GM21423 (cell line): ENCODE data around the gene RALGPS1.
A peak's percentile ranks its signal among the peaks of the same experiment; 100 is the strongest.

Experiments
- ATAC-seq: cut with Tn5 transposase; IDR thresholded peaks from one replicate; pipeline ENCODE4 v1.9.1; 2021; ENCODE audit warnings: mild to moderate bottlenecking, moderate library complexity; ENCODE audit not compliant: unreplicated experiment

The RALGPS1 gene

DNA sequence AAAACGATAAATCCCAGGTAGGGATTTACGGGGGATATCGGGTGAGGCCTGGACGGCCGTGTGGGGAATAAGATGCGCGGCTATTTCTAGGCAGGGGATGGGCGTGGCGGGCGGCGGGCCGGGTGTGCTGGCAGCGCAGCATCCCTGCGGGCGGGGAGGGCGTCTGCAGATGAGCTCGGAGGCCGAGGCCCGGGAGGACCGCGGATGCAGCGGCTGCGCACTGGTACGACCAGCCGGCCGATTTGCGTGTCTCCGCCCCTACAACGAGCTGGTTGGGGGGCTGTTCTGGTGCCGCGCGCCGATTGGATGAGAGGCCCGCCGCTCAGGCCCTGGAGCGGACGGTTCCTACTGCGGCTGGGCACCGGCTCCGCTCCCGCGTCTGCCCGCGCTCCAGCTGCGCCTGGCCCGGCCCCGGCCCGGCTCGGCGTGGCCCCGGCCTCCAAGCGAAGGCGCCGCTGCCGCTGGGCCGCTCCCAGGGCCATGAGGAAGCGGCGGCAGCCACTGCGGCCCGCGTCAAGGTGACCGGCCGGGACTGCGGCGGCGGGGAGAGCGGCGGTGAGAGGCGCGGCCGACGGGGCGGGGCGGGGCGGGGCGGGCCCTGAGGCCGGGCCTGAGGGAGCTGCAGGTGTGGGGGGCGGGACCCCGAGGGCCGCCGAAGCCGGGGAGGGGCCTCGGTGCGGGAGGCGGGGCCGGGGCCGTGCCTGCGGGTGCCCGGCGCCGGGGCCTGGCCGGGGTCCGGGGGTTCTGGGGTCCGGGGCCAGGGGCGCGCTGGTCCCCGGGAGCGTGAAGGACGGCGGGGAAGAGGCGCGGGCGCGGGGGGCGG, at the start of gene RALGPS1:
TSS of gene RALGPS1 (plus strand) at position 325 of the 823 bp plus-strand sequence. CDS start 47,508 bp downstream, outside the sequence.
- ATAC-seq: peak; percentile 97

- ATAC-seq: no peak
Measured at GRCh38 chr9:126869368-126869767, 45.2 kb upstream of the RALGPS1 start.

GRCh38 chr9:126872516-126872915, 42.1 kb upstream of the RALGPS1 start:
- no peak for ATAC-seq

- ATAC-seq: no peak
Measured at GRCh38 chr9:126874546-126875314, 39.9 kb upstream of the RALGPS1 start.

DNA sequence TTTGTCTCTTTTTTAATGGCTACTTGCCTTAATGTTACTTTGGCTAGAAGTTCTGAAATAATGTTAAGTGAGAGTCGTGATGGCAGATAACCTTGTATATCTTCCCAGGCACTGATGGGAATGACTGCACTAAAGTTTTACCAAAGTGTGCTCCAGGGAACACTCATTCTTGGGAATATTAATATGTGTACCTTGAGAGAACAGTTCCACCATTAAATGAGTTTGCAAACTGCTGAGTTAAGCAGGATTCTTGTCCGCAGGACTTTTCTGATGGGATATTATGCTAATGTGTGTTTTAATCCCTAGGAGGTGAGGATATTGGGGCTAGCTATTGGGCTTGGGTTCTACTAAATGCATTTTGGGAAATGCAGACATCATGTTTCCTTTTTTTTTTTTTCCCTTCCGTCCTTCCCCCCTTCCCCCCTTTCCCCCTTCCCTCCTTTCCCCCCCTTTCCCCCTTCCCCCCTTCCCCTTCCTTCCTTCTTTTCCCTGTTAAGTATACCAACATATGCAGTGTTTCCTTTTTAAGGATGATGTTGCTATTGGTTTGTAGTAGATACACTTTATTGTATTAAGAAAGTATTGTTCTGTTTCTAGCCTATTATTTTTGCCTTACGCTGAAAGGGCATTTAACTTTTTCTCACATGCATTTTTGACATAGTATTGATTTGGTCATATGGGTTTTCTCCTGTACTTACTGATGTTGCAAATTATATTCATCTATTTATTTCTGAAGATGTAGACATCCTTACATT, 38.6 kb upstream of the RALGPS1 start:
- ATAC-seq: no peak

DNA sequence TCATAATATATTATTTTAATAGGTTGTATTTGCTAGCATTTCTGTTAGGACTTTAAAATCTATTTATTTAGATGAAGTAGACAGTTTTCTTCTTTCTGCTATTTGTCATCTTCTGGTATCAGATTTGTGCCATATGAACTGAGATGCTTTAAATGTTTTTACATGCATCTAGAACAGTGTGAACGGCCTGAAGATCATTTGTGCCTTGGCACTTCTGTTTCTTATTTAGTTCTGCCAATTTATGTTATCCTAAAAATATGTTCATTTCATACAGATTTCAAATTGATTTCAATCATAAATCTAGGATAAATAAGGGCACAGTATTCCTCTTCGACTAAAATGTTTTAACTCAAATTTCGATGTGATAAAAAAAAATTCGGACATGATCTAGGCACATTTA, 38.1 kb upstream of the RALGPS1 start:
- no peak for ATAC-seq

DNA sequence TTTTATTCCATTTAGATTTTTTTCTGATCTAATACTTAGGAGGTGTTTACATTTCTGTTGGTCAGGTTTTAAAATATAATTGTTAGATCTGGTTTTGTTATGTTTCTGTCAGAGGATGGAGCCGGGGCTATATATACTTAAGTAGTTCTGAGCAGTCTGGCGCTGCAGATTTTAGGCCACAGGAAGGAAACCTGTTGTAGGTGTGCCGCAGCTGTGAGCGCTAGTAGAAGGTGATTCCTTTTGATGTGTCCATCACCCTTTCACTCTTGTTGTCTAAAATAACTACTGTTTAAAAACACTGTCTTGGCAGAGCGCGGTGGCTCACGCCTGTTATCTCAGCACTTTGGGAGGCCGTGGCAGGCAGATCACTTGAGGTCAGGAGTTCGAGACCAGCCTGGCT, 37.2 kb upstream of the RALGPS1 start:
- no peak for ATAC-seq

- no peak for ATAC-seq
Measured at GRCh38 chr9:126879288-126879687, 35.3 kb upstream of the RALGPS1 start.

DNA sequence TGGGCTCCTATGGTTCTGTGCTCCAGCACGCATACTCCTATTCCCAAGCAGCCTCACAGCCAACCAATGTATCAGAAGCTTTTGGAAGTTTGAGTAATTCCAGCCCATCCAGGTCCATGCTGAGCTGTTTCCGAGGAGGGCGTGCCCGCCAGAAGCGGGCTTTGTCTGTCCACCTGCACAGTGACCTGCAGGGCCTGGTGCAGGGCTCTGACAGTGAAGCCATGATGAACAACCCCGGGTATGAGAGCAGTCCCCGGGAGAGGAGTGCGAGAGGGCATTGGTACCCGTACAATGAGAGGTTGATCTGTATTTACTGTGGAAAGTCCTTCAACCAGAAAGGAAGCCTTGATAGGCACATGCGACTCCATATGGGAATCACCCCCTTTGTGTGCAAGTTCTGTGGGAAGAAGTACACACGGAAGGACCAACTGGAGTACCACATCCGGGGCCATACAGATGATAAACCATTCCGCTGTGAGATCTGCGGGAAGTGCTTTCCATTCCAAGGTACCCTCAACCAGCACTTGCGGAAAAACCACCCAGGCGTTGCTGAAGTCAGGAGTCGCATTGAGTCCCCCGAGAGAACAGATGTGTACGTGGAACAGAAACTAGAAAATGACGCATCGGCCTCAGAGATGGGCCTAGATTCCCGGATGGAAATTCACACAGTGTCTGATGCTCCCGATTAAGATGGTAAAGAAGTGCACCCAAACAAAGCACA, 34.2 kb upstream of the RALGPS1 start:
- ATAC-seq: no peak

GRCh38 chr9:126880947-126881332, 33.6 kb upstream of the RALGPS1 start:
- no peak for ATAC-seq

DNA sequence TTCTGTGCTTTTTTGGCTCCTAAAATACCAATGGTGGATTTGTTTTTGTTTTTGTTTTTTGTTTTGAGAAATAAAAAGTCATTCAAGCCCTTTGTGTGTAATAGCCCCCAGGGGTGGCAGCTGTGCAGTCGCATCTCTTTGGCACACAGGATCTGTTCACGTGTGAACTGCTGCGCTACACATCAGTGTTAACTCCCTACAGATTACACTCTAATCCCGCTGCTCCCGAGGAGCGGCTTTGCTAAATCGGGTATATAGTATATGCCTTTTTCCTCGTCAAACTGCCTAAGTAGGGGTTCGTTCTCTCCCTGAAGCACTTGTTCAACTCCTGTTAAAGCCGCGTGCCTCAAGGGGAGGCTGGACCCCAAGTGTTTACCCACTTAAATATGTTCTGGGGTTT, 31.8 kb upstream of the RALGPS1 start:
- ATAC-seq: no peak

DNA sequence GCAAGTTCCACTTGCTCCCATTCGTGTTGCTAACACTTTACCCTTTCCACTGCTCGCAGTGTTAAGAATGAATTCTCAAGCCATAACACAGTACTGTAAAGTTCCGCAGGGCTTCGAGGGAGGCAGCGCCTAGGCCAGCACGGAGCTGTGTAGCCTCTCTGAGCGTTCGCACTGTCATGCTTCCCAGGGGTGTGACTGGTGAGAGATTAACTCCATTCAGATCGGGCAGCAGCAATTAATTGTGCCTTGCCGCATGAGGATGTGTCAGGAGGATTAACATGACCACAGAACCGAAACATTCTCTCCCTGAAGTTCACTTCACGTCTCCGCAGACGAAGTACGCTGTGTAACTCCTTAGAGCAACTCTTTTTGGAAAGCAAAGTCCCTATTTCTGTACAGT, 30.9 kb upstream of the RALGPS1 start:
- ATAC-seq: no peak

DNA sequence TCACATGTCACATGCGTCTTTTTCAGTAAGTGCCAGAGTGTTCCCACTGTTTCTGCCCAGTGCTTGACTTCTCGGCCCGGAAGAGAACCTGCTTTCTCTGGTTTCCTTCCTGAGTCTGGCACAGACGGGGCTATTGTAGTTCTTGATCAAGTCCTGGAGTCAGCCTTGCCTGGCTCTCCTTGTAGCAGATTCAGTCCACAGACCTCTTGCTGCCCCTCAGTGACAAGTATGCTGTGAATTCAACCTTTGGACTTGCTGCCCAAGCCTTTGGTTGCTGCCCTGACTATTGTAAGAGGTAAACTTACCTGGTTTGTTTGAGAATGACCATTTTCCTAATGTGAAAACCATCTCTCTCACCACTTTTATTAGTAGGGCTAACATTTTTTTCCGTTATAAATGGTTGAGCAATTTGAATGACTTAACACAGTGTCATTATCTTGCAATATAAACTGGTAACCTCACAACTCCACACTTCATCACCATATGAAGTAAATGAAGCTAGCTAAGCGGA, 29.4 kb upstream of the RALGPS1 start:
- no peak for ATAC-seq

DNA sequence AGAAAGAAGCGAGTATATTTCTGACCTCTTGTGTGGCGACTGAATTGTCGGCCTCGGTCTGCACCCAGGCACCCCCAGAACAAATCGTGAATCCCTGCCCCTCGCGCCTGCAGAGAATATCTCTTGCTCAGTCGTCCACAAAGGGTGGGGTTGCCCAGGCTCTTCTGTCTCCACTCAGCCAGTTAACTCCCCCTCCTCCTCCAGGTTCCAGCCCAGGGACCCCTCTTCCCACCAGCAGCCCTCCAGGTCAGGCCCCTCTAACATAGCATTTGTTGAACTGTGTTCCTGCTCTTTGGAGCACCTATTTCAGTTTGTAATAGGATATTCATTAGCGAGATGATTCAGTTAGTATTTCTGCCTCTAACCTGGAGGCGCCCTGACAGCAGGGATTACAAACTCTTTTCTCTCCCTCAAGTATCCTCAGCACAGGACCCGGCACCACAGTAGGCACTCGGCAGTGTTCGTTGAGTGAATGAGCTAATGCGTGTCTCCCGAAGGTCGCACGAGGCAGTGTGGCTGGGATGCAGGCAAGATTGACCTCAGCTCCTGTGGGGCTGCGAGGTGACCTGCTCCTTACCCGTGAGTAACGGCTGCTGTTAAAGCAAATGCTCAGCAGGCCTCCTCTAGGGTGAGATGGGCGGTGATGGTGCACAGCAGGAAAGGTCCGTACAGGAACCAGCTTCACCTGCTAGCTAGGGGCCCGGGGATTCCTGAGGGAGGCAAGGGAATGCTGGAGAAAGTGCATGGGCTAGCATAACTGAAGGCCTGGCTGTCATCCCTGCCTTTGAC, 28.4 kb upstream of the RALGPS1 start:
- ATAC-seq: no peak

- no peak for ATAC-seq
Measured at GRCh38 chr9:126886897-126887296, 27.7 kb upstream of the RALGPS1 start.

GRCh38 chr9:126891676-126892075, 22.9 kb upstream of the RALGPS1 start:
- ATAC-seq: no peak

GRCh38 chr9:126893079-126893478, 21.5 kb upstream of the RALGPS1 start:
- ATAC-seq: no peak

DNA sequence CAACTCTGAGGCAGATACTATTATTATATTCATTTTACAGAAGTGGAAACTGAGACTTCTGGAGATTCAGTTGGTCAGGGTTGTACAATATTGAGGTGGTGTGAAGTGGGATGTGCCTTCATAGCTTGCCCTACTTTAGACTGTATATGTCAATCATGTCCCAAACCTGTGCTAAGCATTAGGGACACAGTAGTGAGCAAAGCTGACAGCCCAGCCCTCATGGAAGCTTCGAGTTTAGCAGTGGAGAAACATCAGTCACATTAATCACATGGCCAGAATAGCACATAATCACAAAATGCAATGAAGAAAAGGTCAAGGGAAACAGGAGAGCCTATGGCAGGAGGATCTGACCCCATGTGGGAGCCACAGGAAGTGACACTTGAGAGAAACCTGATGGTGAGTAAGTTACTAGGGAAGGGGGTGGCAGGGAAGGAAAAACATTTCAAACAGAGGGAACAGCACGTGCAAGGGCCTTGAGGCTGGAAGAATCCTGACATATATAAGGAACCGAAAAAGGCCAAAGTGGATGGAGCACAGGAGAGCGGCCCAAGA, 20.5 kb upstream of the RALGPS1 start:
- no peak for ATAC-seq

DNA sequence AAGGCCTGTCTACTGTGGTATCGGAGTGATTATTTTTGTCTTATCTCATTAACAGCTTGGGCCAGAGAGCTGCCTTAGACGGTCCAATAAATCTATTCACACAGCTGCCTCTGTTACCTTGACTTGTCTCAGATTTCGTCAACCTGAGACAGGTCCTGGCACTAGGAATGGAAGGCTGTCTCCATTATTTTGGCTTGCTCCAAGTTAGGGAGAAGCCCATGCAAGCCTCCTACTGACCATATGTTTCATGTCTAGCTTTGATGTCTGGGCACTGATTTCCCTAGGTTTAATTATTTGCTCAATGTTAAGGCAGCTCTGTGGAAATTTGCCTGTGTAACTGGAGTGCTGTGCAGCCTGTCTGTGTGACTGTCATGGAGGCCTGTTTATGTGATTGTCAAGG, 12.4 kb upstream of the RALGPS1 start:
- ATAC-seq: no peak

DNA sequence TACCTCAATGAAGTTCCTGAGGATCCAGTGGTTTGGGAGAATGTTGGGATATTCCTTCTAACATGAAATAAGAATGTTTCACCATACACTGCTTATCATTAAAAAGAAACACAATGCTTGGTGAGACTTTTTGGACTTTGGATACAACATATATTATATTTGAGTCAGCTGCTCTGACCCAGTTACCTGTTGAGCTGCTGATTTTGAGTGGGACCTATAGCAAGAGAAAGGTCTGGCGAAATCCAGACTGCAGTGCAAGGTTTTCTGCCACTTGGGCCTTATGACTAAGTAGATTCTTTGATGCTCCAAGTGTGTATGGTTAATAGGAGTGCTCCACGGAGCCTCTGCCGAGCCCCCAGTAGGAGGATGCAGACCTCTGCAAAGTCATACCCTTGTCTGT, 10.0 kb upstream of the RALGPS1 start:
- no peak for ATAC-seq
